ENCODE measurements around the gene SPEN. TPM values are rescaled to one million over a fixed set of nuclear protein-coding genes. Genes with fewer than 3 reads are reported as not detected.

The SPEN gene
- polyA plus RNA-seq, 1 of the 3 experiments (the other 2 are of a cell fraction) = 6.1 TPM

GRCh38 chr1:15966081-15966955 is 118.8 kb downstream of the SPEN start:
- ChIA-PET POLR2A (no interaction called here), CTCF (interaction anchor here (1.5 kb wide), 1 partner anchor 151 kb away, joined by 4 read pairs; no protein-coding TSS in a partner anchor)
- Histone ChIP-seq H3K36me3 (replicated peaks in 1 of 2; ENCODE audit: control insufficient read depth in 1 of 2, insufficient read depth in 2 of 2, low read length in 1 of 2) (peaks cover 25 to 27% of the 10 kb centered on the region in 2 experiments), H3K9me3 (no peaks in the 10 kb centered on the region), H3K27me3 (ENCODE audit: insufficient read depth) (no peaks in the 10 kb centered on the region), H3K4me2 (peak overlapping the region; percentile 67), H3K9me2 (no peaks in the 10 kb centered on the region), H3K4me3 (ENCODE audit: low read depth in 2 of 2, low read length in 1 of 2) (no peak overlapping the region), H2AFZ (ENCODE audit: low read depth) (no peak overlapping the region), H3K79me2 (ENCODE audit: insufficient read depth) (peaks cover 96% of the 10 kb centered on the region), H3K9ac (peak overlapping the region; percentile 21; the same call in 1 of the 2 replicates), H3F3A (replicated peaks; ENCODE audit: insufficient read depth) (peaks cover 28% of the 10 kb centered on the region), H4K20me1 (ENCODE audit: insufficient read depth) (peaks cover 19% of the 10 kb centered on the region; the same call in 1 of the 2 replicates), H3K27ac (ENCODE audit: low read depth in 2 of 2, low read length in 1 of 2) (peak overlapping the region in 1 of 2 experiments; percentile 70; a peak in 3 of 4 replicates), H3K4me1 (ENCODE audit: control insufficient read depth in 1 of 2, insufficient read depth in 2 of 2, low read depth in 1 of 2, low read length in 1 of 2) (peaks cover 7 to 32% of the 10 kb centered on the region in 2 experiments)
- no peak for TF ChIP-seq FOXM1 (IDR thresholded peaks at IDR 0.05; ENCODE audit: low read depth)
- TF ChIP-seq GATA2 (CRISPR knock-in tag; IDR thresholded peaks at IDR 0.05) = no peak
- TF ChIP-seq ZBTB33 (IDR thresholded peaks at IDR 0.05; ENCODE audit: borderline replicate concordance, low read depth) = no peak
- no peak for TF ChIP-seq YY1 (IDR thresholded peaks at IDR 0.05; ENCODE audit: low read depth)
- TF ChIP-seq EP300 (IDR thresholded peaks at IDR 0.05; ENCODE audit: borderline replicate concordance in 1 of 2, low read depth in 1 of 2, low read length in 1 of 2) = no peak
- no peak for TF ChIP-seq SIN3A (IDR thresholded peaks at IDR 0.05; ENCODE audit: borderline replicate concordance, low read depth, low read length)
- TF ChIP-seq FOSL2 (IDR thresholded peaks at IDR 0.05; ENCODE audit: borderline replicate concordance, low read depth) = no peak
- TF ChIP-seq RCOR1 (IDR thresholded peaks at IDR 0.05; ENCODE audit: low read length) = no peak
- TF ChIP-seq, protein P1, sequence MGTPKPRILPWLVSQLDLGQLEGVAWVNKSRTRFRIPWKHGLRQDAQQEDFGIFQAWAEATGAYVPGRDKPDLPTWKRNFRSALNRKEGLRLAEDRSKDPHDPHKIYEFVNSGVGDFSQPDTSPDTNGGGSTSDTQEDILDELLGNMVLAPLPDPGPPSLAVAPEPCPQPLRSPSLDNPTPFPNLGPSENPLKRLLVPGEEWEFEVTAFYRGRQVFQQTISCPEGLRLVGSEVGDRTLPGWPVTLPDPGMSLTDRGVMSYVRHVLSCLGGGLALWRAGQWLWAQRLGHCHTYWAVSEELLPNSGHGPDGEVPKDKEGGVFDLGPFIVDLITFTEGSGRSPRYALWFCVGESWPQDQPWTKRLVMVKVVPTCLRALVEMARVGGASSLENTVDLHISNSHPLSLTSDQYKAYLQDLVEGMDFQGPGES (IDR thresholded peaks at IDR 0.05; ENCODE audit: low read depth, low read length) = no peak
- TF ChIP-seq, protein P2, sequence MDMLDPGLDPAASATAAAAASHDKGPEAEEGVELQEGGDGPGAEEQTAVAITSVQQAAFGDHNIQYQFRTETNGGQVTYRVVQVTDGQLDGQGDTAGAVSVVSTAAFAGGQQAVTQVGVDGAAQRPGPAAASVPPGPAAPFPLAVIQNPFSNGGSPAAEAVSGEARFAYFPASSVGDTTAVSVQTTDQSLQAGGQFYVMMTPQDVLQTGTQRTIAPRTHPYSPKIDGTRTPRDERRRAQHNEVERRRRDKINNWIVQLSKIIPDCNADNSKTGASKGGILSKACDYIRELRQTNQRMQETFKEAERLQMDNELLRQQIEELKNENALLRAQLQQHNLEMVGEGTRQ (IDR thresholded peaks at IDR 0.05; ENCODE audit: borderline replicate concordance, low read depth, low read length) = no peak
- no peak for TF ChIP-seq CTCF (IDR thresholded peaks at IDR 0.05)
- TF ChIP-seq USF1 (IDR thresholded peaks at IDR 0.05; ENCODE audit: borderline replicate concordance, low read depth) = no peak
- TF ChIP-seq TAF1 (IDR thresholded peaks at IDR 0.05; ENCODE audit: borderline replicate concordance, low read depth, low read length) = no peak
- no peak for TF ChIP-seq NRF1 (IDR thresholded peaks at IDR 0.05; ENCODE audit: low read depth, low read length)
- 68% methylated on average over 14 of the region's 18 CpGs for WGBS (ENCODE audit: low lambda C conversion rate)
- no peak for DNase-seq
